ENCODE data around the gene SNTG2. TPM values are rescaled to one million over a fixed set of nuclear protein-coding genes. Genes with fewer than 3 reads are reported as not detected.

The SNTG2 gene
- polyA plus RNA-seq, 3 donors: not detected

DNA sequence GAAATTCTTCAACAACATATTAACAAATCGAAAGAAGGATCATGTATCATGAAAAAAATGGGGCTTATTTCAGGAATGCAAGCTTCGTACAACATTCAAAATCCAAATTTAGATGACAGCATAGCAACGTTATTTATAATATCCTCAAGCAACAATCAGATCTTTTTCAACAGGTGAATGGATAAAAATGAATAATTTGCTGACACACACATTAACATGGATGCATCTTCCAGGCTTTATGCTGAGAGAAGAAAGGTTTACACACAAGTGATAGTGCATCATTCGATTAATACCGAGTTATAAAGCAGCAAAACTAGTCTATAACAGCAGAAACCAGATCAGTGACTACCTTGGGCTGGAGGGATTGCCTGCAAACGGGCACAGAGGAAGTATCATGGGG, 253.1 kb downstream of the SNTG2 start:
- Histone ChIP-seq H4K20me1 (ENCODE audit: insufficient read depth, low read length) (no peaks in the 10 kb centered on the region), H3K79me2 (ENCODE audit: insufficient read depth, low read length) (no peaks in the 10 kb centered on the region), H3K27me3 (ENCODE audit: control insufficient read depth in 2 of 2, insufficient read depth in 2 of 2, low read length in 2 of 2) (no peaks in the 10 kb centered on the region), H3K27ac (ENCODE audit: low read depth in 1 of 2, low read length in 2 of 2) (no peak overlapping the region), H3K36me3 (replicated peaks in 1 of 2; ENCODE audit: control insufficient read depth in 1 of 2, insufficient read depth in 2 of 2, low read length in 2 of 2) (no peaks in the 10 kb centered on the region), H2AFZ (ENCODE audit: insufficient read depth, low read depth, low read length, poor library complexity, severe bottlenecking) (no peak overlapping the region), H3K4me2 (replicated peaks; ENCODE audit: extremely low read depth, low read length, poor library complexity, severe bottlenecking) (no peak overlapping the region), H3K9me3 (replicated peaks in 1 of 2; ENCODE audit: control insufficient read depth in 1 of 2, insufficient read depth in 1 of 2, low read length in 2 of 2) (no peaks in the 10 kb centered on the region), H3K9ac (ENCODE audit: insufficient read depth, low read length, poor library complexity, severe bottlenecking) (no peak overlapping the region), H3K4me3 (replicated peaks in 1 of 3; ENCODE audit: low read depth in 2 of 3, low read length in 3 of 3) (no peak overlapping the region), H3K4me1 (ENCODE audit: control insufficient read depth in 1 of 2, insufficient read depth in 2 of 2, low read length in 2 of 2) (no peaks in the 10 kb centered on the region)
- H3K36me3 Mint-ChIP-seq: no peaks in the 10 kb centered on the region
- intact Hi-C loops (cut with micrococcal nuclease): no loop called here
- peaks cover 0 to 5% (median 0%) of the 10 kb centered on the region in 7 donors for H3K9me3 Mint-ChIP-seq
- TF ChIP-seq, protein P1, sequence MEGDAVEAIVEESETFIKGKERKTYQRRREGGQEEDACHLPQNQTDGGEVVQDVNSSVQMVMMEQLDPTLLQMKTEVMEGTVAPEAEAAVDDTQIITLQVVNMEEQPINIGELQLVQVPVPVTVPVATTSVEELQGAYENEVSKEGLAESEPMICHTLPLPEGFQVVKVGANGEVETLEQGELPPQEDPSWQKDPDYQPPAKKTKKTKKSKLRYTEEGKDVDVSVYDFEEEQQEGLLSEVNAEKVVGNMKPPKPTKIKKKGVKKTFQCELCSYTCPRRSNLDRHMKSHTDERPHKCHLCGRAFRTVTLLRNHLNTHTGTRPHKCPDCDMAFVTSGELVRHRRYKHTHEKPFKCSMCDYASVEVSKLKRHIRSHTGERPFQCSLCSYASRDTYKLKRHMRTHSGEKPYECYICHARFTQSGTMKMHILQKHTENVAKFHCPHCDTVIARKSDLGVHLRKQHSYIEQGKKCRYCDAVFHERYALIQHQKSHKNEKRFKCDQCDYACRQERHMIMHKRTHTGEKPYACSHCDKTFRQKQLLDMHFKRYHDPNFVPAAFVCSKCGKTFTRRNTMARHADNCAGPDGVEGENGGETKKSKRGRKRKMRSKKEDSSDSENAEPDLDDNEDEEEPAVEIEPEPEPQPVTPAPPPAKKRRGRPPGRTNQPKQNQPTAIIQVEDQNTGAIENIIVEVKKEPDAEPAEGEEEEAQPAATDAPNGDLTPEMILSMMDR (IDR thresholded peaks at IDR 0.05): no peak
- H3K4me1 Mint-ChIP-seq: no peaks in the 10 kb centered on the region
- 100% methylated on average over 1 of the region's 6 CpGs for WGBS (ENCODE audit: insufficient coverage)
- DNase-seq: no peak
- no peak overlapping the region for H3K4me3 Mint-ChIP-seq
- peaks cover 0 to 2% (median 0%) of the 10 kb centered on the region in 3 donors for H3K27me3 Mint-ChIP-seq (ENCODE audit: low read depth in 3 of 3)
- no peak overlapping the region for H3K27ac Mint-ChIP-seq

DNA sequence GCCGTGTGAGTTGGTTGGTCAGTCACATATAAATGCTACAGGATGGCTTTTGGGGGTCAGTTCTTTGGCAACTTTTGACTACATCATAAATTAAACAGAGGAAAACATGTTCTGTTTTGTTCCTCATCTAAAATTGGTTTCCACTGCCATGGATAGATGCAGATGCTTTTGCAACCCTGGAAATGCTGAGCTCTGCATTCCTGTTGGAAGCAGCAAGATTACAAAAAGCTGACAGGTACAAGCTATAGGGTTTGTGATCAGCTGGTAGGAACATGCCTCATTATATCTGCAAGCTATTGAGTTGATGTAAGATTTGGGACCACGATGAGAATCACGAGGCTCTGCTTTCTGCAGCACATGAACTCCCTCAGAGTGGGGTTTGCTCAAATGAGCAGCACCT, 255.2 kb downstream of the SNTG2 start:
- H3K36me3 ChIP-seq (replicated peaks in 1 of 2; ENCODE audit: control insufficient read depth in 1 of 2, insufficient read depth in 2 of 2, low read length in 2 of 2): no peaks in the 10 kb centered on the region
- no peak for DNase-seq
- no peaks in the 10 kb centered on the region for H3K36me3 Mint-ChIP-seq

More for the DNA sequence above, 255.2 kb downstream of the SNTG2 start:
- H3K4me1 ChIP-seq (ENCODE audit: control insufficient read depth in 1 of 2, insufficient read depth in 2 of 2, low read length in 2 of 2): no peaks in the 10 kb centered on the region
- no peak overlapping the region for H3K4me3 ChIP-seq (replicated peaks in 1 of 3; ENCODE audit: low read depth in 2 of 3, low read length in 3 of 3)
- H2AFZ ChIP-seq (ENCODE audit: insufficient read depth, low read depth, low read length, poor library complexity, severe bottlenecking): no peak overlapping the region
- H3K27ac ChIP-seq (ENCODE audit: low read depth in 1 of 2, low read length in 2 of 2): no peak overlapping the region
- Mint-ChIP-seq H3K4me1 (no peaks in the 10 kb centered on the region), H3K27me3 (ENCODE audit: low read depth in 3 of 3) (no peaks in the 10 kb centered on the region), H3K9me3 (peaks cover 0 to 3% (median 0%) of the 10 kb centered on the region in 7 donors), H3K27ac (no peak overlapping the region), H3K4me3 (no peak overlapping the region)
- no peaks in the 10 kb centered on the region for H3K79me2 ChIP-seq (ENCODE audit: insufficient read depth, low read length)
- no peak overlapping the region for H3K9ac ChIP-seq (ENCODE audit: insufficient read depth, low read length, poor library complexity, severe bottlenecking)
- H3K9me3 ChIP-seq (replicated peaks in 1 of 2; ENCODE audit: control insufficient read depth in 1 of 2, insufficient read depth in 1 of 2, low read length in 2 of 2): no peaks in the 10 kb centered on the region
- TF ChIP-seq, protein P1 (IDR thresholded peaks at IDR 0.05): no peak
- intact Hi-C loops (cut with micrococcal nuclease): no loop called here
- no peaks in the 10 kb centered on the region for H3K27me3 ChIP-seq (ENCODE audit: control insufficient read depth in 2 of 2, insufficient read depth in 2 of 2, low read length in 2 of 2)
- no CpG with 5 or more reads among the region's 3 CpGs for WGBS (ENCODE audit: insufficient coverage)
- no peaks in the 10 kb centered on the region for H4K20me1 ChIP-seq (ENCODE audit: insufficient read depth, low read length)
- H3K4me2 ChIP-seq (replicated peaks; ENCODE audit: extremely low read depth, low read length, poor library complexity, severe bottlenecking): no peak overlapping the region

Measured in CD14-positive monocyte (primary cell).